ENCODE measurements around the gene TMEM205.

DNA sequence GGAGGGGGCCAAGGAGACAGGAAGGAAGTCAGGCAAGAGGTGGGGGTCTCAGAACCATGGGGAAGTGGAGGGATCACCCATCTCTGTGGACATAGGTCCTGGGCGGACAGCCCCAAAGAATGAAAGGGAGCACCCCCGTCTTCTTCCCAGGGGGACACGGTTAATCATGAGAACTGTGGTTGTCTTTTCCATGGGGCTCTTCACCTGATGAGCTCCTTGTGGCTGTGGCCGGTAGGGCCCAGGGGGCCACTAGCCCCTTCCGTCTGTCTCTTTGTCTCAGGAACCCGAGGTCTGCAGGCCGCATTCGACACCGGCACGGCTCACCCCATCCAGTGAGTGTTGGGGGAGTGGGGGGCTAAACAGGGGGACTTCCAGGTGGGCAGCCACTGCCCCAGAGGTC is 17.8 kb upstream of the TMEM205 start:
- TF ChIP-seq ZNF70 (CRISPR knock-in tag; IDR thresholded peaks at IDR 0.05) (no peak), ARNTL (CRISPR knock-in tag; IDR thresholded peaks at IDR 0.05; ENCODE audit: borderline replicate concordance, low read depth) (no peak)
- TF ChIP-seq, protein P1, sequence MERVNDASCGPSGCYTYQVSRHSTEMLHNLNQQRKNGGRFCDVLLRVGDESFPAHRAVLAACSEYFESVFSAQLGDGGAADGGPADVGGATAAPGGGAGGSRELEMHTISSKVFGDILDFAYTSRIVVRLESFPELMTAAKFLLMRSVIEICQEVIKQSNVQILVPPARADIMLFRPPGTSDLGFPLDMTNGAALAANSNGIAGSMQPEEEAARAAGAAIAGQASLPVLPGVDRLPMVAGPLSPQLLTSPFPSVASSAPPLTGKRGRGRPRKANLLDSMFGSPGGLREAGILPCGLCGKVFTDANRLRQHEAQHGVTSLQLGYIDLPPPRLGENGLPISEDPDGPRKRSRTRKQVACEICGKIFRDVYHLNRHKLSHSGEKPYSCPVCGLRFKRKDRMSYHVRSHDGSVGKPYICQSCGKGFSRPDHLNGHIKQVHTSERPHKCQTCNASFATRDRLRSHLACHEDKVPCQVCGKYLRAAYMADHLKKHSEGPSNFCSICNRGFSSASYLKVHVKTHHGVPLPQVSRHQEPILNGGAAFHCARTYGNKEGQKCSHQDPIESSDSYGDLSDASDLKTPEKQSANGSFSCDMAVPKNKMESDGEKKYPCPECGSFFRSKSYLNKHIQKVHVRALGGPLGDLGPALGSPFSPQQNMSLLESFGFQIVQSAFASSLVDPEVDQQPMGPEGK (CRISPR knock-in tag; IDR thresholded peaks at IDR 0.05; ENCODE audit: borderline replicate concordance) = no peak
- TF ChIP-seq, protein P2, sequence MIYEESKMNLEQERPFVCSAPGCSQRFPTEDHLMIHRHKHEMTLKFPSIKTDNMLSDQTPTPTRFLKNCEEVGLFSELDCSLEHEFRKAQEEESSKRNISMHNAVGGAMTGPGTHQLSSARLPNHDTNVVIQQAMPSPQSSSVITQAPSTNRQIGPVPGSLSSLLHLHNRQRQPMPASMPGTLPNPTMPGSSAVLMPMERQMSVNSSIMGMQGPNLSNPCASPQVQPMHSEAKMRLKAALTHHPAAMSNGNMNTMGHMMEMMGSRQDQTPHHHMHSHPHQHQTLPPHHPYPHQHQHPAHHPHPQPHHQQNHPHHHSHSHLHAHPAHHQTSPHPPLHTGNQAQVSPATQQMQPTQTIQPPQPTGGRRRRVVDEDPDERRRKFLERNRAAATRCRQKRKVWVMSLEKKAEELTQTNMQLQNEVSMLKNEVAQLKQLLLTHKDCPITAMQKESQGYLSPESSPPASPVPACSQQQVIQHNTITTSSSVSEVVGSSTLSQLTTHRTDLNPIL (CRISPR knock-in tag; IDR thresholded peaks at IDR 0.05; ENCODE audit: low read depth) = no peak
